ENCODE data around the gene INTS7.

- TF ChIP-seq, protein P1, sequence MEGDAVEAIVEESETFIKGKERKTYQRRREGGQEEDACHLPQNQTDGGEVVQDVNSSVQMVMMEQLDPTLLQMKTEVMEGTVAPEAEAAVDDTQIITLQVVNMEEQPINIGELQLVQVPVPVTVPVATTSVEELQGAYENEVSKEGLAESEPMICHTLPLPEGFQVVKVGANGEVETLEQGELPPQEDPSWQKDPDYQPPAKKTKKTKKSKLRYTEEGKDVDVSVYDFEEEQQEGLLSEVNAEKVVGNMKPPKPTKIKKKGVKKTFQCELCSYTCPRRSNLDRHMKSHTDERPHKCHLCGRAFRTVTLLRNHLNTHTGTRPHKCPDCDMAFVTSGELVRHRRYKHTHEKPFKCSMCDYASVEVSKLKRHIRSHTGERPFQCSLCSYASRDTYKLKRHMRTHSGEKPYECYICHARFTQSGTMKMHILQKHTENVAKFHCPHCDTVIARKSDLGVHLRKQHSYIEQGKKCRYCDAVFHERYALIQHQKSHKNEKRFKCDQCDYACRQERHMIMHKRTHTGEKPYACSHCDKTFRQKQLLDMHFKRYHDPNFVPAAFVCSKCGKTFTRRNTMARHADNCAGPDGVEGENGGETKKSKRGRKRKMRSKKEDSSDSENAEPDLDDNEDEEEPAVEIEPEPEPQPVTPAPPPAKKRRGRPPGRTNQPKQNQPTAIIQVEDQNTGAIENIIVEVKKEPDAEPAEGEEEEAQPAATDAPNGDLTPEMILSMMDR (IDR thresholded peaks at IDR 0.05; ENCODE audit: low read depth, low read length) = no peak
- TF ChIP-seq EZH2phosphoT487 (IDR thresholded peaks at IDR 0.05; ENCODE audit: low read depth) = no peak
Measured at GRCh38 chr1:211991695-211992094, 43.7 kb downstream of the INTS7 start.

Data from OCI-LY3 (cell line).